HG03135 (cell line): ENCODE measurements around the gene MAP7.
A peak's percentile ranks its signal among the peaks of the same experiment; 100 is the strongest.

Experiments used
- ATAC-seq: cut with Tn5 transposase; IDR thresholded peaks from one replicate; pipeline ENCODE4 v1.9.1; 2021; ENCODE audit warnings: mild to moderate bottlenecking, moderate library complexity; ENCODE audit not compliant: unreplicated experiment

The MAP7 gene

GRCh38 chr6:136427378-136427717 lies 122.9 kb downstream of the MAP7 start:
- no peak for ATAC-seq

DNA sequence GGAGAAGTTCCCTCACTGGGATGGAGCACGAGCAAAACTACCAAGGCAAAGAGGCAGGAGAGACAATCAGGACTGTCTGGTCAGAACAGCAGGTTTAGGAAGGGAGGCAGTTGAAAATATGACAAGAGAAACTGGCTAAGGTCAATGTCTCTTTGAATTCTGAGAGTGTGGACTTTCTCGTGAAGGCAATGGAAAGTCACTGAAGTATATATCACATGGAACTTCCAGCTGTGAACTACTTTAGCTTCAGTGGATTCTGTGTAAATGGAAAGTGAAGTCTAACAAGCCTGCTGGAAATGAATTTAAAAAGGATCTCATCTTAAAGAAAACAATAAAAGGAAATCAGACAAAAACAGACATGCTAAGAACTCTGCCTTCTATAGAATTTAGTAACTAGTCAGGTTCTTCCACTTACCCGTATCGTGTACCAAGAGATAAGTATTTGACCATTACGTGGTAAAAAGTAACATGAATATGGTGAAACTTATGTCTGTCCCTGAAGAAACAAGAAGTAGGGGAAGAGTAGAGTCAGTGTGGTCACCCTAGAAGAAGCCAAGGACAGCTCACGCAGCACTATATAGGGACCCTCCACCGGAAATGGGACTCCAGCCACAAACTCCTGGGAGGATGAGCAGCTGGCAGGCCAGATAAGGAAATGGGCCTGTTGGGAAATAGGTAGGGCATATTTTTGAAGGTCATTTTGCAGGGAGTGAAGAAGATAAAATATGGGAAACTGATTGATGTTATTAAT lies 123.4 kb downstream of the MAP7 start:
- ATAC-seq, result no peak

- ATAC-seq, result no peak
These were observed 124.4 kb downstream of the MAP7 start for GRCh38 chr6:136425793-136426192.

GRCh38 chr6:136424901-136425300 lies 125.3 kb downstream of the MAP7 start:
- ATAC-seq, result no peak

GRCh38 chr6:136424450-136424849 lies 125.8 kb downstream of the MAP7 start:
- ATAC-seq, result no peak

DNA sequence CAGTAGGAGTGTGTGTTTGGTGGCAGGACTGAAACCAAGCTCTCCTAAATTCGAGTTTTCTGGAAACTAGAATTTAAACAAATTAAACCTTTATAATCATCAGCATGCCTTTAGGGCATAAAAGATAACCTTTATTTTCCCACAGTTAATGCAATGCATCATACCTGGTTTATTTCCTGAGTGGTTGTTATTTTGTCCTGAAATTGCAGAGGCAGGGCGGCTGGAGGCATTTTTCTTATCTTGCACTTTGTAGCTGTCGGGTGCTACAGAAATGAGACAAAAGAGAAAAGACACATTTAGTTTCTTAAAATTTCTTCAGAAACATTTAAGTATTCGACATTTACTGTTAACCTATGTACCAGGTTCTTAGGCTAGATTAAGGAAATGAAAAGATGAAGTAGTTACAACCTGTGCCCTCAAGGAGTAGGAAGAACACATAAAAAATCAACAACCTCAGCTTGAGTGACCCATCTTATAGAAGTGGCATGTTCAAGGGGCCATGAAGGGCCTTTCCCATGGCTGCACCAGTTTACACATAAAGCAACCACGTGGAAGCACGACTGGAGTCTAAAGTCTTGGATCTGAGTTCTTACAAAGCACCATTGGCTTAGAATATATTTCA lies 128.6 kb downstream of the MAP7 start:
- ATAC-seq, result no peak

DNA sequence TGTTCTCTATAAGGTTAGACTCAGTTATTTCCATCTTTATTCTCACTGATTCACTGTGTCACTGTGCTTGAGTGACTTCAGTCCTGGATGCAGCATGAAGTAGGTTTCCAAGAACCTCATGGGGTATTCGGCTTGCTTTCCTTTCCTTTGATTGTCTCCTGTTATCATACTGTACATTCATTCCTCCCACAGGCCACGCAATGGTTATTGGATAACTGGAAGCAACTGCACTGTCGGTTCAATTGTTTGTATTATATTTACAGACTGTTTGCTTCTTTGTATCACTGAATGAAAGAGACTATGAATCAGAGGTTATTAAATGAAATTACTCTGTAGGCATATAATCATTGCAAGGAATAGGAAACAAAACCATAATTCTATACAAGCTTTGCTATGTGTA lies 129.4 kb downstream of the MAP7 start:
- ATAC-seq, result no peak

- ATAC-seq, result no peak
These were observed 134.7 kb downstream of the MAP7 start for GRCh38 chr6:136415351-136416007.

DNA sequence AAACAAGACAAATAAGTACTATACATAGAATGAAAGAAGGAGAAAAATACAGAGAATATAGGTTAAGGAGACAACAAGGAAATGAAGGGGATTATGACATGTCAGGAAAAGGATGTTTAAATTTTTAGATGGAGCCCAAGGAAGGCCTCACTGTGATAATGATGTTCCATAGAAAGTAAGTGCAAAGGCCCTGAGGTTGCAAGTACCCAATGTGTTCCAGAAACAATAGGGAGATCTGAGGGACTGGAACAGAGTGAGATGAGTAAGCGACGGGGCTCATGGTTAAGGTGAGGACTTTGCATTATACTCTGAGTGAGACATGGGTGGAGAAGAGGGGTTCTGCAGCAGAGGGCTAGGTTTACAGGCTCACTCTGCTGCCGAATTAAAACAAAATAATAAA lies 137.8 kb downstream of the MAP7 start:
- no peak for ATAC-seq

- no peak for ATAC-seq
These were observed 138.5 kb downstream of the MAP7 start for GRCh38 chr6:136411453-136412354.

GRCh38 chr6:136411025-136411325 lies 139.2 kb downstream of the MAP7 start:
- no peak for ATAC-seq

- ATAC-seq, result peak; percentile 54
These were observed 139.8 kb downstream of the MAP7 start for GRCh38 chr6:136410201-136411024.

- ATAC-seq, result no peak
These were observed 140.6 kb downstream of the MAP7 start for GRCh38 chr6:136409597-136409996.

- no peak for ATAC-seq
These were observed 142.0 kb downstream of the MAP7 start for GRCh38 chr6:136408204-136408603.

GRCh38 chr6:136405420-136406029 lies 144.7 kb downstream of the MAP7 start:
- no peak for ATAC-seq

DNA sequence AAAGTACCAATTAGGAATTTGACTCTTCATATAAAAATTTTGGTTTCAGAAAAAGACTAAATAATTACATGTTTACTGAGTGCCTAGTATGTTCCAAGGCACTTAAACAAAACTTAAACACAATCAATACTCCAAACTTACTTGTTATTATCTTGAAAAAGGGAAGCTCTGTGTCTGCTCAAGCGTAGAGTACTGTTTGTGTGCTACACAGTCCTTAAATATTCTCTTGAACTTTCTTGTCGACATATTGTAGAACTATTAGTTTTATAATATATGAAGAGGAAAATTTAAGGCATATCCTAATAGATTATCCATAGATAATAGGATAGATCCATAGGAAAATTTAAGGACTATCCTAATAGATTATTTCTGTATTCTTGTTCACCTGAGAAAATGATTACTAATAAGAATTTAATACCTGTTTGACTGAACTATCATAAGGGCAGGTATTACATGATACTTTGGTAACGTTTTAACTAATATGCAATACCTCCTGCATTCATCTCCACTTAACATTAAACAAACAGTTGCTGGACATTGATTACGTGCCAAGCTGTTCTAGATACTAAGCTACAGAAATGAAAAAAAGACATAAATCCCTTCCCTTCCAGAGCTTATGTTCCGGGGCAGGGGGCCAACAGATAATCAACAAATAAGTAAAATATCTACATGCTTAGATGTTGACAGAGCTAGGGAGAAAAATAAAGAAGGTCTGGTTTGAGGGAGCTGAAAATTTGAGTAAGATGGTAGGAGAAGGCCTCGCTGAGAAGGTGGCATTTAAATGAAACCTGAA lies 145.4 kb downstream of the MAP7 start:
- ATAC-seq, result no peak

GRCh38 chr6:136404007-136404406 lies 146.2 kb downstream of the MAP7 start:
- no peak for ATAC-seq

DNA sequence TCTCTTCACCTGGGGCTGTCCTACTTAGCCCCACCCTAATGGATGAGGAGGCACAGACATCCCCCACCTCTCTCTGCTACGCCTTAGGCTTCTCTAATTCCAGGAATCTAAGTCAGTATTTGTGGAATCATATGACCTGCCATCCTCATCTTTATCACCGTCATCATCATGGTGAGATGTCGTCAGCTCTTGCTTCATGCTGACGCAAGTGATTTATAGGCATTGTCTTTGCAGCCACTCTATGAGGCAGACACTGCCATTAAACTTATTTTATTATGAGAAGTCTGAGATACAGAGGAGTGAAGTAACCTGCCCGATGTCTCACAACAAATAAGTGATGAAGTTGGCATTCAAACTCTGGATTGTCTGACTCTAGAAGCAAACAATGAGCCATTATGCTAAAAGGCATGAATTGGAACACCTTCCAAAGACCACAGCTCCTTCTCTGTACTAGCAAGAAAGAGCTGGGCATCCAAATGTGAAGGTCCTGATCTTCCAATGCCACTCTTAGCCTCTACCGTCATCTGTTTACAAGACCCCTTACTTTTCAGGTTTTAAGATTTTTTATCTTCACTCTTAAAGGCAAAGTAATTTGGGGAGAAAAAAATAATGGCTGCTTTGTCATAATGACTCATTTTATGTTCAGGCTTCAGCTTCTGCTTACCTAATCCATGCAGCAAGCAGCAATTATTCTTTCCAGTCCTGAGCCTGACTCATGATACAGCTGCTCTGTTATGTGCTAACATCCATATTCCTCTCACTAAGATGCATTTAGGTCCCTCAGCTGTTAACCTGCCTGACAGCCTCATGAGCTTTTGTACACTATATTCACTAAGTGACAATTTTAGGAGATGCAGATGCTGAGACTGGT lies 146.9 kb downstream of the MAP7 start:
- ATAC-seq, result no peak
